ENCODE measurements around the gene ARL8B. TPM values are rescaled to one million over a fixed set of nuclear protein-coding genes. Genes with fewer than 3 reads are reported as not detected.

The ARL8B gene
- total RNA-seq, 1 donor from 2014 or later = 66.7 TPM

DNA sequence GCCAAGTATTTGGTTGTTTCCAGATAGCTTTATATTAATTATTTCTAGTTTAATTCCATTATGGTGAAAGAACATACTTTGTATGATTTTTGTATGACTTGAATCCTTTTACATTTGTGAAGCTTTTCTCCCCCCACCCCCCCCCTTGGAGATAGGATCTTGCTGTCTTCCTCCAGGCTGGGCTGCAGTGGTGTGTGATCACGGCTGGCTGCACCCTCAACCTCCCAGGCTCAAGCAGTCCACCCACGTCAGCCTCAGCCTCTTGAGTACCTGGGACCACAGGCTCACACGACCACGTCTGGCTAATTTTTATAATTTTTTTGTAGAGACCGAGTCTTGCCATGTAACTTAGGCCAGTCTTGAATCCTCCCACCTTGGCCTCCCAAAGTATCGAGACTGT lies 29.5 kb downstream of the ARL8B start:
- H3K4me3 ChIP-seq = no peak overlapping the region
- TF ChIP-seq, protein P1, sequence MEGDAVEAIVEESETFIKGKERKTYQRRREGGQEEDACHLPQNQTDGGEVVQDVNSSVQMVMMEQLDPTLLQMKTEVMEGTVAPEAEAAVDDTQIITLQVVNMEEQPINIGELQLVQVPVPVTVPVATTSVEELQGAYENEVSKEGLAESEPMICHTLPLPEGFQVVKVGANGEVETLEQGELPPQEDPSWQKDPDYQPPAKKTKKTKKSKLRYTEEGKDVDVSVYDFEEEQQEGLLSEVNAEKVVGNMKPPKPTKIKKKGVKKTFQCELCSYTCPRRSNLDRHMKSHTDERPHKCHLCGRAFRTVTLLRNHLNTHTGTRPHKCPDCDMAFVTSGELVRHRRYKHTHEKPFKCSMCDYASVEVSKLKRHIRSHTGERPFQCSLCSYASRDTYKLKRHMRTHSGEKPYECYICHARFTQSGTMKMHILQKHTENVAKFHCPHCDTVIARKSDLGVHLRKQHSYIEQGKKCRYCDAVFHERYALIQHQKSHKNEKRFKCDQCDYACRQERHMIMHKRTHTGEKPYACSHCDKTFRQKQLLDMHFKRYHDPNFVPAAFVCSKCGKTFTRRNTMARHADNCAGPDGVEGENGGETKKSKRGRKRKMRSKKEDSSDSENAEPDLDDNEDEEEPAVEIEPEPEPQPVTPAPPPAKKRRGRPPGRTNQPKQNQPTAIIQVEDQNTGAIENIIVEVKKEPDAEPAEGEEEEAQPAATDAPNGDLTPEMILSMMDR (IDR thresholded peaks at IDR 0.05; ENCODE audit: borderline replicate concordance) = no peak

DNA sequence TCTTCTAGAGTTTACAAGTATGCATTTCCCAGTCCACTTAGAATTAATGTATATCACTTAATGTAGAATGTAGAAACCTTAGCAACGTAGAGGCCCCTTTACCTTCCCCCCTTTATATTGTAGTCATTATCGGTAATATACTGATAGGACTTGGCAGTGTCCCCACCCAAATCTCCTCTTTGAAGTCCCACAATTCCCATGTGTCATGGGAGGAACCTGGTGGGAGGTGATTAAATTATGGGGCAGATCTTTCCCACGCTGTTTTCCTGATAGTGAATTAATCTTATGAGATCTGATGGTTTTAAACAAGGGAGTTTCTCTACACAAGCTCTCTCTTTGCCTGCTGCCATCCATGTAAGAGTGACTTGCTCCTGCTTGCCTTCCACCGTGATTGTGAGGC lies 31.0 kb downstream of the ARL8B start:
- no peaks in the 10 kb centered on the region for H3K27me3 ChIP-seq (ENCODE audit: low read depth)
- peaks cover 34% of the 10 kb centered on the region for H3K4me1 ChIP-seq
- no peak overlapping the region for H3K27ac ChIP-seq (replicated peaks)
- H3K9me3 ChIP-seq (replicated peaks) = no peaks in the 10 kb centered on the region
- intact Hi-C loops (cut with micrococcal nuclease) = no loop called here
- H3K36me3 ChIP-seq = no peaks in the 10 kb centered on the region
- H3K4me3 ChIP-seq = no peak overlapping the region
- no peak for DNase-seq
- TF ChIP-seq, protein P1 (IDR thresholded peaks at IDR 0.05; ENCODE audit: borderline replicate concordance) = no peak

More for the DNA sequence above, 29.5 kb downstream of the ARL8B start:
- no peak for DNase-seq
- H3K36me3 ChIP-seq = no peaks in the 10 kb centered on the region
- peaks cover 34% of the 10 kb centered on the region for H3K4me1 ChIP-seq
- H3K27me3 ChIP-seq (ENCODE audit: low read depth) = no peaks in the 10 kb centered on the region
- peaks cover 4% of the 10 kb centered on the region for H3K9me3 ChIP-seq (replicated peaks)
- no peak overlapping the region for H3K27ac ChIP-seq (replicated peaks)
- intact Hi-C loops (cut with micrococcal nuclease) = no loop called here

- Histone ChIP-seq H3K4me3 (no peak overlapping the region), H3K36me3 (no peaks in the 10 kb centered on the region), H3K27me3 (ENCODE audit: low read depth) (no peaks in the 10 kb centered on the region), H3K27ac (replicated peaks) (no peak overlapping the region), H3K4me1 (peaks cover 34% of the 10 kb centered on the region), H3K9me3 (replicated peaks) (no peaks in the 10 kb centered on the region)
- intact Hi-C loops (cut with micrococcal nuclease) = no loop called here
- TF ChIP-seq, protein P1 (IDR thresholded peaks at IDR 0.05; ENCODE audit: borderline replicate concordance) = no peak
- no peak for DNase-seq
These were observed 33.1 kb downstream of the ARL8B start for GRCh38 chr3:5155241-5155640.

DNA sequence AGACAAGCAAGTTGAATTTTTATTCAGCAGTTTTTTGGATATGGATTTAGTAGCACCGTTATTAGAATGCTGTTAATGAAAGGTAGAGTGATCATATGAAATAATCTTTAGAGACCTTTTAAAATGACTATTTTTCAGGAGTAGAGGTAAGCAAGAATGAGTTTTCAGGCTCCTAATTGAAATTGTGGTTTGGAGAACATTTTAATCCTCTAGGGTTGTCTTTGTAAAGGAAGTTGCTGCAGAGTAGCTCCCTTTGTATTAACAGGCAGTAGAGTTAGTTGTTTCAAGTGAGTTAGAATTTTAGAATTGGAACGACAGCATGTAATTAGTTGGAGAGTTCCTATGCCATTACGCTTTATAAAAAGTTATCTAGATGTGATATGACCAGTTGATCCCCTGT lies 38.2 kb downstream of the ARL8B start:
- no peaks in the 10 kb centered on the region for H3K9me3 ChIP-seq (replicated peaks)
- no peak overlapping the region for H3K27ac ChIP-seq (replicated peaks)
- peaks cover 60% of the 10 kb centered on the region for H3K4me1 ChIP-seq
- no peaks in the 10 kb centered on the region for H3K36me3 ChIP-seq
- no peaks in the 10 kb centered on the region for H3K27me3 ChIP-seq (ENCODE audit: low read depth)
- TF ChIP-seq, protein P1 (IDR thresholded peaks at IDR 0.05; ENCODE audit: borderline replicate concordance) = no peak
- intact Hi-C loops (cut with micrococcal nuclease) = no loop called here
- H3K4me3 ChIP-seq = no peak overlapping the region
- no peak for DNase-seq

DNA sequence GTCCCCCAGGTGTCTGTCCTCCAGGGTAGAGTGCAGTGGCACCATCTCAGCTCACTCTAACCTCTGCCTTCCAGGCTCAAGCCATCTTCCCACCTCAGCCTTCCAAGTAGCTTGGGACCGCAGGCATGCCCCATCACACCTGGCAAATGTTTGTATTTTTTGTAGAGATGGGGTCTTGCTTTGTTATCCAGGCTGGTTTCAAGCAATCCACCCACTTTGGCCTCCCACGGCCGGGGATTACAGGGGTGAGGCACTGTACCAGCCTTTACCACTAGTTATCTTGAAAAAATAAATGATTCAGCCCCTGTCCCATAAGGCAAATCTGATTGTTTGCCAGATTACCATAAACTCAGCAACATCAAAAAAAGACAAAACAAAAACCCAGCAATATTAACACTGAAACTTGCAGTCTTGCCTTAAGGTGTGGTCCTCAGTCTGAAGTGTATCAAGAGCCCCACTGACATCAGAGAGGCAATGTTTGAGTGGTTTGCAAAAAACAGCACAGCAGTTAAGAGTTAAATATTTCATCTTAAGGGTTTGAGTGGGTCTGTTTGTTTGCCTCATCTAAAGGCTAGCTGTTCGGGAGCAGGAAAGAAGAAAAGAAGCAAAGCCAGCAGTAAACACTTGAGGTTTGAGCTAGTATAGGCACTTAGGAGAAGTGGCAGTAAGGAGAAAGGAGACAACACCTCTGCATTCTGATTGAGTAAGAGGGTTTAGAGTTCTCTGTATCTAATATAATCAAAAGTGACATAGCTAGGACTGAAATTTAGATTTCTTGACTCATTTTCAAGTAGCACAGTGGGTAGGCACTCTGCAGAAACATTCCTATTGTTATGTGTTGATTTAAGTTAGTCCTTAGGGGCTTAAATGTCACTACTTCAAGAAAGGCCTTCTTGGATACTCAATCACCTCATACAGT lies 39.1 kb downstream of the ARL8B start:
- peaks cover 69% of the 10 kb centered on the region for H3K4me1 ChIP-seq
- DNase-seq = no peak
- TF ChIP-seq, protein P1 (IDR thresholded peaks at IDR 0.05; ENCODE audit: borderline replicate concordance) = no peak
- H3K9me3 ChIP-seq (replicated peaks) = no peaks in the 10 kb centered on the region
- intact Hi-C loops (cut with micrococcal nuclease) = no loop called here
- H3K27ac ChIP-seq (replicated peaks) = no peak overlapping the region
- no peak overlapping the region for H3K4me3 ChIP-seq
- no peaks in the 10 kb centered on the region for H3K27me3 ChIP-seq (ENCODE audit: low read depth)
- no peaks in the 10 kb centered on the region for H3K36me3 ChIP-seq

Measured in left ventricle myocardium inferior (tissue), 1 donor.